HG02678 (cell line): ENCODE data around the gene OR7D2.

Experiments used
- ATAC-seq: cut with Tn5 transposase; IDR thresholded peaks from one replicate; pipeline ENCODE4 v1.9.1; 2021; ENCODE audit warnings: mild to moderate bottlenecking, moderate library complexity; ENCODE audit not compliant: unreplicated experiment

OR7D2 gene

DNA sequence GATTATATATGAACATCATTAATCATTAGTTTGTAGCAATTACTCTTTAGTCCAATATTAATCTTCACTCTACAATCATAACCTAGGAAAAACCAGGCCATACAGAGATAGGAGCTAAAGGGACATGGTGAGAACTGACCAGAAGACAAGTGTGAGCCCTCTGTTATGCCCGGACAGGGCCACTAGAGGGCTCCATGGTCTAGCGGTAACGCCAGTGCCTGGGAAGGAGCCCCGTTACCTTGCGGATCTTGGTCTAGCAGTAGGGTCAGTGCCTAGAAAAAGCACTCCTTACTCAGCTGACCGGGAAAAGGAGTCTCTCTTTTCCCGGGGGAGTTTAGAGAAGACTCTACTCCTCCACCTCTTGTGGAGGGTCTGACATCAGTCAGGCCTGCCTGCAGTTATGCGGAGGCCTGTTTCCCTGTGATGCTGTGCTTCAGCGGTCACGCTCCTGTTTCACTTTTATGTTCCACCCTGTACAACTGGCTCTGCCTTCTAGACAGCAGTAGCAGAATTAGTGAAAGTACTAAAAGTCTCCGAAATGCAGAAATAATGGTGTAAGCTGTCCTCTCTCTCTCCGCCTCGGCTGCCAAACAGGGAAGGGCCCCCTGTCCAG lies 26.8 kb downstream of the OR7D2 start:
- no peak for ATAC-seq

DNA sequence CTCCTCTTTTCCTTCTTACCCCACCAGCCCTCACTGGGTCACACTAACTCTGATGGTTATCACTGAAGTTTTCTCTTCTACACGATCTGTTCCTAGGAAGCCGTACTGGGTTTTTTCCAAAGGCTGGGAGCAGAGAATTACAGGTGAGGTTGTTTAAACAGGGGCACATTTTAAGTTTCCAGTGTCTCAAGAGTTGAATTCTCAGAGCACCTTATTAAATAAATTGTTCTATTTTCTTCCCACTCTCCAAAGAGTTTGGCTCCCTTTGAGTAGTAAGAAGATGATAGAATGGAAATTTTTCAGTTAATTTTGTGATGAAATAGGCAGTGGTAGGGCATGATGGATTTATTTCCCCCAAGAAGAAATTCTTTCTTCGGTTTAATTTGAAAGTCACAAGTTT lies 40.7 kb downstream of the OR7D2 start, which contains the start of gene OR7D4:
OR7D4 (minus strand) TSS at position 101 of the 400 bp plus-strand sequence. CDS start 4,752 bp downstream, outside the sequence.
- no peak for ATAC-seq
